NT2/D1 (cell line): ENCODE results near the gene TATDN2.

Source experiments
- SUZ12 ChIP-seq: IDR thresholded peaks from 2 replicates; pipeline ENCODE4 v1.6.1; 2011; ENCODE audit not compliant: insufficient read length, insufficient read depth; ENCODE audit errors: extremely low read depth
- YY1 ChIP-seq: IDR thresholded peaks from 2 replicates; pipeline ENCODE4 v1.6.1; 2011; ENCODE audit not compliant: insufficient read length, insufficient read depth
- ZNF274 ChIP-seq: IDR thresholded peaks from 2 replicates; pipeline ENCODE4 v1.6.1; 2011; ENCODE audit warnings: mild to moderate bottlenecking, low read depth, low read length

DNA sequence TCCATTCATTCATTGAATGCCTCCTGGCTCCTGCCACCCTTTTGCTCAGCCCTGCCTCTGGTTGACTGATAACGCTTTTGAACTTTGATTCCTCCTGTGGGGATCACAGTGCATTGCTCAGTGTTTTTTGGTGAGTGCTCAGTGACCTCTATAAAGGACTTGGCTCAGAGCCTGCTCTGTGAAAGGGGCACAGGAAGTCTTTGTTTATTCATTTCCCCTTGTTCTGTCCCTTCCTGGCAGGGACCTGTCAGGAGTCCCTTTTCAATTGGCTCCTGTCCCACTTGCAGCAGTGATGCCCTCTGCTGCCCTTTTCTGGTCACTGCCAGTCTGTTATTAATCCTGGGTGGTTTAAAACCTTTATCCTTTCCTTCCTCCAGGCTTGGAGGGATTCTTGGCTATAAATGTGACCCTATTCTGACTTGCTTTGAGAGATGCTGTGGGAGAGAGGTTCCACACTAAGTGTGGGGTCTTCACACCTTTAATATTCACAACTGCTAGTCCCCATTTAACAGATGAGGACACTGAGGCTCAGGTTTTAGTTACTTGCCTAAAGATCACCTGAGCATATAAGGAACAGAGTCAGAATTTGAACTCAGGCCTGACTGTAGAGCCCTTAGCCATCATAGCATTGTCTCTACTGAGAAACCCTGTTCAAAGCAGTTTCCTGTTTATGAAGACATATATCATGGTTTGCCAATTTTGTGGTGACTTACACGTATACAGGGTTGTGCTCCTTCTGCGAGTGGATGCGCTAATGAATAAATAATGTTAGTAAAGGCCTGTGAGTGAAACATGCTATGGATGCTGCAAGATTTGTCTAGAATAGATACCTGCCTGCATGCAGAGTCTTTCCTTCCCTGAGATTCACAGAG is 23.2 kb upstream of the TATDN2 start:
- TF ChIP-seq SUZ12 (no peak), ZNF274 (no peak), YY1 (no peak)
